Fibroblast of upper back skin (primary cell): ENCODE results near the gene PDE11A.
A peak's percentile ranks its signal among the peaks of the same experiment; 100 is the strongest.

Experiments
- DNase-seq: peaks from one replicate; pipeline ENCODE4 v3.0.0-alpha.2; 2013

Gene PDE11A

GRCh38 chr2:177756336-177756735 lies 316.2 kb downstream of the PDE11A start:
- no peak for DNase-seq

- no peak for DNase-seq
These were observed 318.1 kb downstream of the PDE11A start for GRCh38 chr2:177754492-177754873.

GRCh38 chr2:177753682-177754491 lies 318.7 kb downstream of the PDE11A start:
- DNase-seq: peak; percentile 84

- no peak for DNase-seq
These were observed 324.2 kb downstream of the PDE11A start for GRCh38 chr2:177748360-177748759.

GRCh38 chr2:177747384-177747783 lies 325.2 kb downstream of the PDE11A start:
- no peak for DNase-seq

GRCh38 chr2:177746358-177746757 lies 326.2 kb downstream of the PDE11A start:
- no peak for DNase-seq

DNA sequence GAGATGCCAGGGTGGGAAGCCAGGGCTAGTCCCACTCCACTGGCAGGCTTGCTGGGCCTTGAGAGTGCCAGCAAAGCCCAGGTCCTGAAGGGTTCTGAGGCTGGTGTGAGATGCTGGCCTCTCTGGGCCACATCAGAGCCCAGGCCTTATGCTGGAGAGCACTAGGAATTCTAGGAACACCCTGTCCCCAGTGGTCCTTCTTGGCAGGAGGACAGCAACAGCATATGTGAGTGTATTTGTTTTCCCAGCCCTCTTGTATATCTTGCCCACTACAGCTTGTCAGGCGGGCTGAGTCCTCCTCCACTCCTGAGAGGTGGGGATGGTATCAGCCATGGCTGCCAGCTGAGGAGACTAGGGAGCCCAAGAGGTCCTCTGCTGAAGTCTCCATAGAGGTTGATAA lies 327.0 kb downstream of the PDE11A start:
- no peak for DNase-seq

DNA sequence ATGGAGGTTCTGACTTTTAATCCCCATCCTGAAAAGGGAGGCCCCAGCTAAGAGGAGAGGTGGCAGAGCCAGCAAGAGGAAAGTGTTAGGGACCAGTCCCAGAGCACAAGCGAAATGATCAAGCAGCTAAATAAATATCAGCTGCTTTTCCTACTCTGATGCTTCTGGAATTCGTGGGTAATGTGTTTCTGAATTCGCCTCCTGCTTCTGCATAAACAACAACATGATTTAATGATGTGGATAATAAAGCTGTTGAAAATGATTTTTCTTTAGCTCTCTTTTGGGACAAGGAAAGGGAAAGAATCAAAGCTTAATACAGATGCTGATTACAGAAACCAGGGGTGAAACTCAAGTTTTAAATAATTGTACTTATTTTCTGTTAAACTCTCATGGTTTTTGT lies 329.7 kb downstream of the PDE11A start:
- DNase-seq: no peak

- DNase-seq: no peak
These were observed 330.7 kb downstream of the PDE11A start for GRCh38 chr2:177741866-177742265.

- peak; percentile 44 for DNase-seq
These were observed 331.9 kb downstream of the PDE11A start for GRCh38 chr2:177740700-177741099.

DNA sequence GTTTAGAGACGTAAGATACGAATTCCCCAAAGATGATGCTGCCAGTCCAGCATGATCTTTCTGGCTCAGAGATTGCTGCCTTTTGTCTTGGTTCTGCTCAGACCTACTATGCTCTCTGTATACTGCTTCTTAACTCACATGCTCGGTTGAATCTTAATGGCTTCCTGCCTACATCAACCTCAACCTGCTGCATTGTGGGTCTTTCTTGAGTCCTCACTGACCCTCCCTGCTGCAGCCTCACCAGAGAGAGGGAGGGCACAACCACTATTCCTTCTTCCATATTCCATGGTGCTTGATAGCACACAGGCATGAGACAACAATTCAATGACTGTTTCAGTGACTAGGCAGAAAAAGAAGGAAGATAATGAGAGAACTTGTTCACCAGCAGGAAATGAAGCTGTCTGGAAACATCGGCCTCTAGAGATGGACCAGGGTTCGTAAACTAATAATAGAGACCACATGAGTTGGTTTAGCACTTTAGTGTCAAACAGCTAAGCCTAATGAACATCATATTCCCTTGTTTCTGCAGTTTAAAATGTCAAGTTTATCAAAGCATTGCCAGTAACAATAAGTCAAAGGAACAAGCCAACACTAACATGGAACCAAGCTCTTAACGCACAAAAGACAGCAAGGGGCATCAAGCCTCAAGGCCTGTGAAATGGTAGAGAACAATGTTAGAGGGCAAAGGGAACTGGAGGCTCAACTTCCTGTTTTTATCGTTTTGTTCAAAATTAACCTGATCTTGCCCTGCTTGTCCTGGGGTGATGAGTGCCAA lies 333.9 kb downstream of the PDE11A start:
- DNase-seq: no peak

DNA sequence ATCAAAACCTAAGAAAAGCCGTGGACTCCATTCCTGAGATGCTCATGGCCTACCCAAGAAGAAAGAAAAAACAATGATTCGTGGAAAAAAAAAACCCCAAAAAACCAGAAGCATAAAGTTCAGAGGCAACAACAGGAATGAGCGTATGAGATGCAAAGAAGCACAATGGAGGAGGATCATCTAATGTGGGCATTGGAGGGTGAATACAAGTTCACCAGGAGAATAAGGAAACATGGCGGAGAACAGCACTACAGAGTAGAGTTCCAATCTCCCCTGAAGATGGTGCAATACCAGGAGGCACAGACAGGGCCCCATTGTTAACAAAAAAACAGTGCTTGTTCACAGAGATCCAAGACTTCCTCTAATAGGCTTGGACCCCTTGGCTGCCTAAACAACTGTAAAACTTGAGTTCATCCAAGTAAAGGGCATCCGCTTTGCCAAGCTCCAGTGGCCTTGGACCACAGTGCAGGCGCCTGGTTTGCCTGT lies 337.2 kb downstream of the PDE11A start:
- DNase-seq: no peak

GRCh38 chr2:177733322-177733855 lies 339.2 kb downstream of the PDE11A start:
- no peak for DNase-seq

GRCh38 chr2:177731384-177731783 lies 341.2 kb downstream of the PDE11A start:
- DNase-seq: no peak

DNA sequence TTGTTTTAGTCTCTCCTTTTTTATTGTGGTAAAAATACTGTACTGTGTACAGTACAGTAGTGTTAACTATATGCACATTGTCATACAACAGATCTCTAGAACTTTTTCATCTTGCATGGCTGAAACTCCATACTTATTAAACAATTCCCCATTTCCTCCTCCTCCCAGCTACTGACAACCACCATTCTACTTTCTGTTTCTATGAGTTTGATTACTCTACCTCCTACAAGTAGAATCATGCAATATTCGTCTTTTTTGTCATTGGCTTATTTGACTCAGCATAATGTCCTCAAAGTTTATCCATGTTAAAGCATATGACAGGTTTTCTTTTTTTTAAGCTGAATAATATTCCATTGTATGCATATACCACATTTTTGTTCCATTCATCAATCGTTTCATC lies 341.8 kb downstream of the PDE11A start:
- DNase-seq: no peak

DNA sequence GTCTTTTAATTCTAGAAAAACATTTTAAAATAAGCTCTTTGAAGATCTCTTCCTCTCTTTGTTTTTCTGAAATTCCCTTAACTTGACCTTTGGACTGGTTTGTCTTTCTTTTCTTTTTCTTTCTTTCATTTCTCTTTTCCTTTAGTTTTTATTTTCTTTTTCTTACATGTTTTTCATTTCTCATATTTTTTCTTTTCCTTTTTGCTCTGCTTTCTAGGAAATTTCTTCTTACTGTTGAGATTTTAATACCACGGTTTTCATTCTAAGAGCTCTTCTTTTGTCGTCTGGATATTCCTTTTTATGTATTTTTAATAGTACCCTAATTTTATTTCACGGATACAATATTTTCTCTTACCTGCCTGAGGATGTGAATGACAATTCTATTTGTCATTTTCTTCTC lies 342.2 kb downstream of the PDE11A start:
- no peak for DNase-seq

DNA sequence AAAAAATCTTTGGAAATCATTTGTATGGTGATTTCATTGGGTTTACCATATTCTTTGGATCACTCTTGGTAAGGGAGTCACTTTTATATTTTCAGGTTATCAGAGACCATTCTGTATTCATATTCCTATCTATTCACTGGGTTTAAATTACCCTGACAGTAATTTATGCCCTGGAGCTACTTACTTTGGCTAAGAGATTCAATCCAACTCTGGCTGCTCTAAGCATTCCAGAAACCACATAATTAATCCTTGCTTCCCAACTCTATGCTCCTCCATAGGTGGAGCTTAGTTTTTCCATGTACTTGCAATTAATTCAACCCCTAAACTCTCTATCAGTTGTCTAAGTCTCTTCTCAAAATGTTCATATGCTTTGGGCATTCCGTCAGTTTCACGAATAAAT lies 343.7 kb downstream of the PDE11A start:
- peak; percentile 3 for DNase-seq

GRCh38 chr2:177728399-177728765 lies 344.2 kb downstream of the PDE11A start:
- DNase-seq: no peak

DNA sequence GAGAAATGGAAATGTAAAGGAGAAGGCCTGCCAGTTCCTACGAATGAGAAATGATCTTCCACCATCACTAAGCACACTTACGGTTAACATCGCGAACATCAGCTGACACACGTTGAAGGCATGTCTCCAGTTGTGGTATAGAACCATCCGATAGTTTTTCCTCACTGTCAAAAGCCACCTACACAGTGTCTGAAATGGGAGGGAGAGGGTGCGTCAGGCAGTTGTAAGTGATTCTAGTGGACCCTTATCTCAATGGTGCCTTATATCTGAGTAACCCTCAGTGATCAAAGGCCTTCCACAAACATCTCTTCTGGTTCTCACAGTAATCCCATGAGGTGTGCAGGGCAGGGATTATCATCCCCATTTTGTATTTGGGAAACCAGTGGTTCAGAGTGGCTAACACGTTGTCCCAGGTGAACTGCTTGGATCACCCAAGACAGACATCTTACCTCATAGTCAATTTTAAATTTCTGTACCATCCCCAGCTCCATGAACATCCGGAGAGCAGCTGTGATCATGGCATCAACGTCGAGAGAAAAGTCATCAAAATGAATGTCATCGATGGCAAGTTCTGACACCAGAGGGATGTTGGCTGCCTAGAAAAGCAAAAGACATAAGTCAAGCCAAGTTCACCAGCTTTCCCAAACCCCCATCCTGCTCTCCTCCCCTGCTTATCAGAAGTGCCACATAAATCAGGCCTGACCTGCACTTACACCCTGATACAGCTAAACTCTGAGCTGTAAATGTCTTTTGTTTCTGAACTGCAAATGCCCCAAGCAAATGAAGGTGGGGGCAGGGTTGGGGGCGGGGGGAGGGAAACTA lies 344.8 kb downstream of the PDE11A start:
- DNase-seq: no peak

GRCh38 chr2:177726931-177727348 lies 345.6 kb downstream of the PDE11A start:
- DNase-seq: no peak

- peak; percentile 61 for DNase-seq
These were observed 347.9 kb downstream of the PDE11A start for GRCh38 chr2:177724398-177725287.

GRCh38 chr2:177723235-177723634 lies 349.3 kb downstream of the PDE11A start:
- DNase-seq: no peak
